Cardiac muscle cell (in vitro differentiated cells and primary cell): ENCODE measurements around the gene ASIC4. TPM values are rescaled to one million over a fixed set of nuclear protein-coding genes. Genes with fewer than 3 reads are reported as not detected.

Source experiments
- DNase-seq, 2 donors: peaks; one replicate each; pipeline versions ENCODE4 v3.0.0 to v3.0.0-alpha.2; 2010 to 2017; ENCODE audit warnings: low read depth in 1 of 2, low spot score in 1 of 2
- H3K27ac ChIP-seq: fragments of 200-600 bp; sonication (generic); 2 replicates; pipeline ENCODE4 v1.5.1; 2016
- H3K27me3 ChIP-seq: fragments of 200-600 bp; sonication (generic); 2 replicates; pipeline ENCODE4 v1.6.0; 2016; ENCODE audit warnings: control low read depth
- H3K36me3 ChIP-seq: fragments of 200-600 bp; sonication (generic); 2 replicates; pipeline ENCODE4 v1.5.1; 2016; ENCODE audit warnings: control low read depth
- H3K4me1 ChIP-seq: fragments of 200-600 bp; sonication (generic); 2 replicates; pipeline ENCODE4 v1.8.1; 2017; ENCODE audit warnings: low read depth, mild to moderate bottlenecking, mixed run types
- H3K4me3 ChIP-seq: fragments of 200-600 bp; sonication (generic); 2 replicates; pipeline ENCODE4 v1.5.1; 2016; ENCODE audit warnings: mild to moderate bottlenecking
- H3K9me3 ChIP-seq: fragments of 200-600 bp; sonication (generic); 2 replicates; pipeline ENCODE4 v1.5.1; 2017; ENCODE audit warnings: low read depth, mild to moderate bottlenecking, control low read depth
- polyA plus RNA-seq: library from polyadenylated mRNA; unstranded; fragments of >200 nt; fragmentation: Nextera tagmentation; extraction: Ambion mirVana; gene quantifications from 2 replicates; pipeline ENCODE4 v1.2.1, GENCODE V29; 2016
- total RNA-seq: library from RNA; depleted of rRNA; stranded (reverse); fragments of >200 nt; gene quantifications from 2 replicates; pipeline ENCODE4 v1.2.3, GENCODE V29; 2016
- TF ChIP-seq, protein P1 (sequence below): IDR thresholded peaks from 2 replicates; pipeline ENCODE4 v1.5.1; 2012; ENCODE audit warnings: low read depth, mild to moderate bottlenecking, low read length

Gene ASIC4
- total and polyA plus RNA-seq, 2 experiments from 2014 or later, result 3.3 to 9.5 TPM

DNA sequence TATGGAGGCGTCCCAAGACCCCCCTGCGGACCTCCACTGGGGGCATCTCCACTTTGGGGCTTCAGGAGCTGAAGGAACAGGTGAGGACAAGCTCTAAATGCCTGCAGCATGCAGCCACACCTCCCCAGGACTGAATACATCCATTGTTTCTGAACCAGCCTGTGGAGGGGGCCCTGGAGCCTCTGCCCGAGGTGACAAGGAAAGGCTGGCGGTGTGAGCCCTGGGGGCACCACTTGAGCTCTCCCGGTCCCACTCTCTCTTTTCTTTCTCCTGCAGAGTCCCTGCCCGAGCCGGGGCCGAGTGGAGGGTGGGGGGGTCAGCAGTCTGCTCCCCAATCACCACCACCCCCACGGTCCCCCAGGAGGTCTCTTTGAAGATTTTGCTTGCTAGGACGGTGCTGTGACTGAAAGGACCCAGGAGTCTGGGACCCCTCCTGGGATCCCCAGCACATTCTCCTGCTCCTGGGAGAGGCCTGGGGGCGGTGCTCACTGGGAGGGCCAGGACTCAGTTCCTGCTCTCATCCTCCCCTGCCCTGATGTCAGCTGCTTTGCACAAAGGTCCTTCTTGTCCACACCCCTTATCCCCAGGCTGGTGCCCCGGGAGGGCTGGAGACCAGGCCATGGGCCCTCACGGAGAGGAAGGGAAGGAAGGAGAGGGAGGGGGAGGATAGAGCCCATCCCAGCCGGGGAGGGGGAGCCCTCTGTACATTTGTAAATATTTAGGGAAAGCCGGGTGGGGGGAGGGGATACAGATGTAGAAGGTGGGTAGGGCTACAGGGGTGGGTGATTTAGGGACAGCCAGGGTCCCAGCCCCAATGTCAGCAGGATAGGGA is 23.6 kb downstream of the ASIC4 start:
- Histone ChIP-seq H3K4me1 (peaks cover 5% of the 10 kb centered on the region), H3K27me3 (no peaks in the 10 kb centered on the region), H3K9me3 (no peaks in the 10 kb centered on the region), H3K27ac (no peak overlapping the region), H3K4me3 (no peak overlapping the region), H3K36me3 (peaks cover 10% of the 10 kb centered on the region)
- TF ChIP-seq, protein P1, sequence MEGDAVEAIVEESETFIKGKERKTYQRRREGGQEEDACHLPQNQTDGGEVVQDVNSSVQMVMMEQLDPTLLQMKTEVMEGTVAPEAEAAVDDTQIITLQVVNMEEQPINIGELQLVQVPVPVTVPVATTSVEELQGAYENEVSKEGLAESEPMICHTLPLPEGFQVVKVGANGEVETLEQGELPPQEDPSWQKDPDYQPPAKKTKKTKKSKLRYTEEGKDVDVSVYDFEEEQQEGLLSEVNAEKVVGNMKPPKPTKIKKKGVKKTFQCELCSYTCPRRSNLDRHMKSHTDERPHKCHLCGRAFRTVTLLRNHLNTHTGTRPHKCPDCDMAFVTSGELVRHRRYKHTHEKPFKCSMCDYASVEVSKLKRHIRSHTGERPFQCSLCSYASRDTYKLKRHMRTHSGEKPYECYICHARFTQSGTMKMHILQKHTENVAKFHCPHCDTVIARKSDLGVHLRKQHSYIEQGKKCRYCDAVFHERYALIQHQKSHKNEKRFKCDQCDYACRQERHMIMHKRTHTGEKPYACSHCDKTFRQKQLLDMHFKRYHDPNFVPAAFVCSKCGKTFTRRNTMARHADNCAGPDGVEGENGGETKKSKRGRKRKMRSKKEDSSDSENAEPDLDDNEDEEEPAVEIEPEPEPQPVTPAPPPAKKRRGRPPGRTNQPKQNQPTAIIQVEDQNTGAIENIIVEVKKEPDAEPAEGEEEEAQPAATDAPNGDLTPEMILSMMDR, result peak; percentile 5
- DNase-seq, result no peak

DNA sequence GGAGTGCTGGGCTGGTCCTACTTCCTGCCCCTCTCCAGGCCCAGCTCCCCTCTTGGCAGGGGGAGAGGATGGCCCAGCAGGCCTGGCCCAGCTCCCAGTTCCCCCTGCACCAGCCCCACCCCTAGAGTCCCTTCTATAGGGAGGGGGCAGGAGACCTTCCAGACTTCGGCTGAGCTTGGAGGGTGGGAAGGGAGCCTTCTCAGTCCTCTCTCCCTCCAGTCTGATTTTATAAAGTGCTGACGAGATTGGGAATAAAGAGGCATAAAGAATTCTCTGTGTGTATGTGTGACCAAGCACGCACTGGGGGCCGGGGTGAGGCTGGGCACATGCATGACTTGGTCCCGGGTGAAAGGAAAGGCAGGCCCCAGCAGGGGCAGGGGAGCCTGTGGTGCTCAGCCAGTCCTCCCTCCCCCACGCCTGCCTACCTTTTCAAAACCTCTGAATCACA is 24.2 kb downstream of the ASIC4 start:
- TF ChIP-seq, protein P1, result no peak
- H3K4me3 ChIP-seq, result no peak overlapping the region
- H3K27ac ChIP-seq, result no peak overlapping the region
- peaks cover 10% of the 10 kb centered on the region for H3K36me3 ChIP-seq
- H3K27me3 ChIP-seq, result no peaks in the 10 kb centered on the region
- no peaks in the 10 kb centered on the region for H3K9me3 ChIP-seq
- peaks cover 5% of the 10 kb centered on the region for H3K4me1 ChIP-seq
- no peak for DNase-seq

DNA sequence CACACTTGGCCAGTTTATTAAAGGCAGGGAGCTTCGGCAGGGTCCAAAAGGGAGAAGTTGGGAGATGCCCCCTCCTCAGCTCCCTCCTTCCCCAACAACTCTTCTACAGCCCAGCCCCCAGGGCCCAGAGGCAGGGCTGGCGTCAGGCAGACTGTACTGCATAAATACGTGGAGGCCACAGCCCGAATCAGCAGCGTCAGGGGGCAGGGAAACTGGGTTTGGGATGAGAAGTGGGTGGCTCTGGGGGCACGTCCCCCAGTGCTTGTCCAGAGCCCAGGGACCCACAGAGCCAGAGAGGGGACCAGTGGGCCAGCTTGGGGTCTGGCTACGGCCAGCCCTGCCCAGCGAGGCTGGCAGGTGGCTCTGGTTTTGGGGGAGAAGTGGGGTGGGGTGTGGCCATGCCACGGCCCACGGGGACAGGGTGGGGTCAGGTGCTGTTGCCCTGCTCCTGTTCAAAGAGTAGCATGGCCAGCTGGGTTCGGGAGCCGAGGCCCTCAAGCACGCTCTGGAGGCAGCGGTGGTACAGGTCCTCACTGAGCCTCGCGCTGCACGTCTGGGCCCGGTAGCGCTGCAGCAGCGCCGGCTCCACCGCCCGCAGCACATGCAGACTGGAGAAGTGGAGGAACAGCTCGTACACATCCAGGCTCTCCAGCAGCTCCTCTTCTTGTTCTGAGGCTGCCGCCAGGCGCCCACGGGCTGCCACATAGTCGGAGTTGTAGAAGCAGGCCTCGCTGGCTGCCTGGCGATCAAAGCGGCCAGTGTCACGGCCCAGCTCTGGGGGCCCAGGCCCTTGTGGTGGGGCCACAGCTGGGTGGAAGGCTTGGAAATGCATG is 24.9 kb downstream of the ASIC4 start:
- H3K9me3 ChIP-seq, result no peaks in the 10 kb centered on the region
- H3K36me3 ChIP-seq, result peaks cover 10% of the 10 kb centered on the region
- H3K27ac ChIP-seq, result no peak overlapping the region
- TF ChIP-seq, protein P1, result no peak
- no peaks in the 10 kb centered on the region for H3K27me3 ChIP-seq
- H3K4me1 ChIP-seq, result peaks cover 5% of the 10 kb centered on the region
- DNase-seq, result no peak
- H3K4me3 ChIP-seq, result no peak overlapping the region

DNA sequence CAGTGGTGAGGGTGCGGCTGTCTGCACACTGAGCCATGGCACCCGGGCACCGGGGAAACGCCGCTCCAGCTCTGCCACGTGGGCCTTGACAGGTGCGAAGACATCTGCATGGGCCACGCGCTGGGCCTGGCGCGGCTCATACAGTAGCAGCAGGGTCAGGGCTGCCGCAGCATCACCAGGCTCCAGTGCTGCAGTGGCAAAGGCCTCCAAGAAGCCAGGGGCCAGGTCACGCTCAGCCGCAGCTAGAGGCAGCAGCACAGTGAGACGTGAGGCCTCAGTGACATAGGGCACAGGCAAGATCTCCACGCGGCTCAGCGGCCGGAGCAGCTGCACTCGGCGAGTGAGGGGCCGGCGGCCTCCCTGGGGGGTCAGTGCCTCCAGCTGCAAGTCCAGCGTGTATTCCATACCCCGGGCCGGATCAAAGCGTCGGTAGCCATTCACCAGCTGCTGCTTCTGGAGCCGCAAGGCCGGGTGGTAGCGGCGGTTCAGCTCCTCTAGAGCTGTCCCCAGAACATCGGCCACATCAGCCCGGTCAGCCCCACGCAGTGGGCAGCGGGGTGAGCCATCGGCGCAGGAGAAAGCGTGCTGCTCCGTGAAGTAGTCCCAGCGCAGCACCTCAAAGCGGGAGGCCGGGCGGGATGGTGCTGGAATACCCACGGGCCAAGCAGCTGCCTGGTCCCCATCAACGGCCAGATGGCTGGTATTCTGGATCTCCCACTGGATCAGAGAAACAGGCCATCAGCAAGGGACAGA is 25.8 kb downstream of the ASIC4 start:
- no peak overlapping the region for H3K27ac ChIP-seq
- H3K9me3 ChIP-seq, result no peaks in the 10 kb centered on the region
- H3K27me3 ChIP-seq, result no peaks in the 10 kb centered on the region
- TF ChIP-seq, protein P1, result no peak
- peaks cover 10% of the 10 kb centered on the region for H3K36me3 ChIP-seq
- no peak overlapping the region for H3K4me3 ChIP-seq
- no peak for DNase-seq
- H3K4me1 ChIP-seq, result peaks cover 5% of the 10 kb centered on the region

DNA sequence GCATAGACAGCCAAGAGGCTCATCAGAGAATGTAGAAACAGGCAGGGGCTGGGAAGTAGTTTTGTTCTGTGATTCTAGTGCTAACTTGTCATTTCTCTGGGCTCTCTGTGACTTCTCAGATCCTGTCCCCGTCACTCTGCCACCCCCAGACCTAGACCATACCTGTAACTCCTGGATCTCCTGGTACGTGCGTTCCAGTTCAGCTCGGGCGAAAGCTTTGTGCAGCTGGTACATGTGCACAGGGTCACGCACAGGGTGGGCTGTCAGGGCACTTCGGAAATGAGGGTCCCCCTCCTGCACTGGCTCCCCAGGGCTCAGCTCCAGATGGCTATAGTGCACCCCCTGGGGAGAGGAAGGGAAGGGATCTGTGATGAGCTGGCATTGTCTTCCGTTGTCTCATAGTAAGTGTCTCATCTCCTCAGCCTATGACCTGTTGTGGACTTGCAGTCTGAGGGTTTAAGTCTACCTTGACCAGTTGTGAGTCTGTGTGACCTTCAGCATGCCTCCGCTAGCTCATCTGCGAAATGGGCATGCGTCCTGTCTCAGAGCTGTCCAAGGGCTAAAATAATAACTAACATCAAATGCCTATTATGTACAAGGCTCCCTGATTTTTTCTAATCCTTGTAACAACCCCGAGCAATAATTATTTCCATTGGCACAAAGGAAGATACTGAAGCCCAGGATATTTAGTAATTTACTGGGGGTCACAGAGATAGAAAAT is 26.7 kb downstream of the ASIC4 start:
- no peak for DNase-seq
- H3K27ac ChIP-seq, result no peak overlapping the region
- peaks cover 10% of the 10 kb centered on the region for H3K36me3 ChIP-seq
- TF ChIP-seq, protein P1, result no peak
- peaks cover 5% of the 10 kb centered on the region for H3K4me1 ChIP-seq
- no peak overlapping the region for H3K4me3 ChIP-seq
- H3K9me3 ChIP-seq, result no peaks in the 10 kb centered on the region
- no peaks in the 10 kb centered on the region for H3K27me3 ChIP-seq
